DOHH2 (cell line): ENCODE results near the gene SIM1.

ENCODE experiments used
- EZH2phosphoT487 ChIP-seq: fragments of 200-600 bp; sonication (generic); IDR thresholded peaks from 2 replicates; pipeline ENCODE4 v1.6.1; 2017; ENCODE audit warnings: borderline replicate concordance, mild to moderate bottlenecking, antibody characterized with exemption, low read length, moderate library complexity, mixed read lengths
- TF ChIP-seq, protein P1 (sequence below): fragments of 200-600 bp; sonication (generic); IDR thresholded peaks from one replicate; pipeline ENCODE4 v1.5.1; 2014; ENCODE audit warnings: antibody characterized with exemption, mild to moderate bottlenecking, low read depth, low read length; ENCODE audit not compliant: poor library complexity, severe bottlenecking

DNA sequence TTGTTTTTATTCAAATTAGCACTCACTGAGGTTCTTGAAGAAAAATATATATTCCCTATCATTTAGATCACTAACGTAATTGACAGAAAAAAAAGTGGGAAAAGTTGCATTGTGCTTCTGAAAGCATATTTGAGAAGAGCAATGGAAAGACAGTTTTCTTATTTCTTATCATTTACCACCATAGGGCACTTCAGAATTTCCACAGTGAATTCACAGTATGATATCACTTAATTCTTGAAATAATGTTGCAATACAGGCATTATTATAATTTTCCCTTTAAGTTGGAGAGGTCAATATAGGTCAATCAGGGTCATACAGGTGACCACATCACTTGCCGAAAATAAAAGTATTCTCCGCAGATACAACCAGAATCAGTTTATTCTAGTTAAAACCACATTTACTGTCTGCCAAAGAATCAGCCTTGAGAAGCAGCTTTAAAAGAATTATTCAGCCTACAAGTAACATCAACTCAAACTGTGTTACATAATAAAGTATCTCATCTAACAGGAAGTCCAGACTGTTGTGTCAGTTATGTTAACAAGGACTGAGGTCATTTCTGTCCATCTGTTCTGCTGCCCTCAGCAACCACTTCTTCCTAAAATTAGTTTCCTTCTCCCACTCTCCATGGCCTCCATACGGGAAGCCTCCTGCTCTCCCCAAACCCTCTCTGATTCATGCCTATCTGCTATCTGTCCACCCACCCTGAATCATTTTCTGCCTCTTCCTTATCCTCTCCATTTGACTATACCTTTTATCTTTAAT is 121.2 kb downstream of the SIM1 start:
- TF ChIP-seq, protein P1, sequence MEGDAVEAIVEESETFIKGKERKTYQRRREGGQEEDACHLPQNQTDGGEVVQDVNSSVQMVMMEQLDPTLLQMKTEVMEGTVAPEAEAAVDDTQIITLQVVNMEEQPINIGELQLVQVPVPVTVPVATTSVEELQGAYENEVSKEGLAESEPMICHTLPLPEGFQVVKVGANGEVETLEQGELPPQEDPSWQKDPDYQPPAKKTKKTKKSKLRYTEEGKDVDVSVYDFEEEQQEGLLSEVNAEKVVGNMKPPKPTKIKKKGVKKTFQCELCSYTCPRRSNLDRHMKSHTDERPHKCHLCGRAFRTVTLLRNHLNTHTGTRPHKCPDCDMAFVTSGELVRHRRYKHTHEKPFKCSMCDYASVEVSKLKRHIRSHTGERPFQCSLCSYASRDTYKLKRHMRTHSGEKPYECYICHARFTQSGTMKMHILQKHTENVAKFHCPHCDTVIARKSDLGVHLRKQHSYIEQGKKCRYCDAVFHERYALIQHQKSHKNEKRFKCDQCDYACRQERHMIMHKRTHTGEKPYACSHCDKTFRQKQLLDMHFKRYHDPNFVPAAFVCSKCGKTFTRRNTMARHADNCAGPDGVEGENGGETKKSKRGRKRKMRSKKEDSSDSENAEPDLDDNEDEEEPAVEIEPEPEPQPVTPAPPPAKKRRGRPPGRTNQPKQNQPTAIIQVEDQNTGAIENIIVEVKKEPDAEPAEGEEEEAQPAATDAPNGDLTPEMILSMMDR, result no peak
- no peak for TF ChIP-seq EZH2phosphoT487
